LNCAP (cell line): ENCODE data around the gene UBL5.

ENCODE experiments used
- TF ChIP-seq, protein P1 (sequence below): fragments of 450-650 bp; IDR thresholded peaks from 2 replicates; pipeline ENCODE4 v1.5.1; 2017; ENCODE audit warnings: mild to moderate bottlenecking

The UBL5 gene

DNA sequence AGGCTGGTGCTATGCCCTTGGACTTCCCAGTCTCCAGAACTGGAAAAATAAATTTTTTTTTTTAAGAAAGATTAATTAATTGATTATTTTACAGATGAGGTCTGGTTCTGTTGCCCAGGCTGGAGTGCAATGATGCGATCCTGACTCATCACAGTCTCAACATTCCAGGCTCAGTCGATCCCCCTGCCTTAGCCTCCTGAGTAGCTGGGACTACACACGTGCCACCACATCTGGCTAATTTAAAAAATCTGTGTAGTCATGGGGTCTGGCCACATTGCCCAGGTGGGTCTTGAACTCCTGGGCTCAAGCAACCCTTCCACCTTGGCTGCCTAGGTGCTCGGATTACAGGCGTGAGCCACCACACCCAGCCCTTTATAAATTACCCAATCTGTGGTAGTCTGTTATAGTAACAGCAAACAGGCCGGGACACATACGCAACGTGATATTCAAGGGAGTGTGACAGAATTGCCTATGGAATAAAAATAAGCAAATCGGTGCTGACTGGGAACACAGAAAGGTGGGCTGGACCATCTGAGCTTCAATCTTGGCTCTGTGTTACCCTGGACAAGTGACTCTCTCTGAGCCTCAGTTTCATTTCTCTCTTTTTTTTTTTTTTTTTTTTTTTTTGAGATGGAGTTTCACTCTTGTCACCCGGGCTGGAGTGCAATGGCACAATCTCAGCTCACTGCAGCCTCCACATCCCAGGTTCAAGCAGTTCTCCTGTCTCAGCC, 50.2 kb downstream of the UBL5 start:
- TF ChIP-seq, protein P1, sequence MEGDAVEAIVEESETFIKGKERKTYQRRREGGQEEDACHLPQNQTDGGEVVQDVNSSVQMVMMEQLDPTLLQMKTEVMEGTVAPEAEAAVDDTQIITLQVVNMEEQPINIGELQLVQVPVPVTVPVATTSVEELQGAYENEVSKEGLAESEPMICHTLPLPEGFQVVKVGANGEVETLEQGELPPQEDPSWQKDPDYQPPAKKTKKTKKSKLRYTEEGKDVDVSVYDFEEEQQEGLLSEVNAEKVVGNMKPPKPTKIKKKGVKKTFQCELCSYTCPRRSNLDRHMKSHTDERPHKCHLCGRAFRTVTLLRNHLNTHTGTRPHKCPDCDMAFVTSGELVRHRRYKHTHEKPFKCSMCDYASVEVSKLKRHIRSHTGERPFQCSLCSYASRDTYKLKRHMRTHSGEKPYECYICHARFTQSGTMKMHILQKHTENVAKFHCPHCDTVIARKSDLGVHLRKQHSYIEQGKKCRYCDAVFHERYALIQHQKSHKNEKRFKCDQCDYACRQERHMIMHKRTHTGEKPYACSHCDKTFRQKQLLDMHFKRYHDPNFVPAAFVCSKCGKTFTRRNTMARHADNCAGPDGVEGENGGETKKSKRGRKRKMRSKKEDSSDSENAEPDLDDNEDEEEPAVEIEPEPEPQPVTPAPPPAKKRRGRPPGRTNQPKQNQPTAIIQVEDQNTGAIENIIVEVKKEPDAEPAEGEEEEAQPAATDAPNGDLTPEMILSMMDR: no peak

DNA sequence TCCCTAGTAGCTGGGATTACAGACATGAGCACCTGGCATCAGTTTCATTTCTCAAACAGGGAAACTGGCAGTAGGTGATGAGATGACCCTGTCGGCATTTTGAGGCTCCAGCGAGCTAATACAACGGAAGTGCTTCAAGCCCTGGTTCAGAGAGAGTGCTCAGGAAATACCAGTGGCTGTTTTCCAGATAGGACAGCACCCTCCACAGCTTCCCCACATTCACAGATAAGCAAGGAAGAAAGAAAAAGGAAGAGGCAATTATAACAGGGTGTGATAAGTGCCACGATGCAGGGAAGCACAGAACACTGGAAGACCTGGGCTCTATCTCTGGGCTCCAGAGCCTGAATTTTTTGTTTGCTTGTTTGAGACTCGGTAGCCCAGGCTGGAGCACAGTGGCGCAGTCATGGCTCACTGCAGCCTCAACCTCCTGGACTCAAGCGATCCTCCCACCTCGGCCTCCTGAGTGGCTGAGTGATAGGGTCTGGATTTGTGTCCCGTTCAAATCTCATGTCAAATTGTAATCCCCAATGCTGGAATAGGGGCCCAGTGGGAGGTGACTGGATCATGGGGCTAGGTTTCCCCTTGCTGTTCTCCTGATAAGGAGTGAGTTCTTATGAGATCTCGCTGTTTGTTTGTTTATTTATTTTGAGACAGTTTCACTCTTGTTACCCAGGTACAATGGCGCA, 50.9 kb downstream of the UBL5 start:
- TF ChIP-seq, protein P1: no peak
